ENCODE data around the gene STAC. TPM values are rescaled to one million over a fixed set of nuclear protein-coding genes. Genes with fewer than 3 reads are reported as not detected.

STAC gene
- total and polyA plus RNA-seq, 10 of the 15 experiments (the other 5 are each of a cell fraction or from before 2014, with no cell fraction given): 0.07 TPM; not detected in 9

DNA sequence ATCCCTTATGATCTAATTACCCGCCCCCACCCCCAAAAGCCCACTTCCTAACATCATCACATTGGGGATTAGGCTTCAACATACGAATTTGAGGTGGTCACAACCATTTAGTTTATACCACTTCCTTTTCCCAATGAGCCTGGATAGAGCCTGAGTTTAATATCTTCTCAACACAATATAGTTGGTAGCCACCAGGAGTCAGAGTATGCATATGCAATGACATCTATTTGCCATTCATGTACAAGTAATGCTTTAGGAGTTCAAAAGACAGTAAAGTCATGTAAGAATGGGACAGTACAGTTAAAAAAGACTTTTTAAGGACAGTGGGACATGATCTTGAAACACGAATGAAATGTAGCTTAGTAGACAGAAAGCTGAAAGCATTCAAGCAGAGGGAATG is 211.7 kb downstream of the STAC start:
- ChIA-PET RAD21 (ENCODE audit: unreplicated experiment) (no interaction called here), CTCF (no interaction called here), SMC1A (ENCODE audit: uncharacterized antibody, unreplicated experiment) (no interaction called here), POLR2A (no interaction called here)
- H3K9ac ChIP-seq (ENCODE audit: control insufficient read depth, insufficient read depth, low read length): no peak overlapping the region
- no peaks in the 10 kb centered on the region for H3K9me3 ChIP-seq (replicated peaks; ENCODE audit: control insufficient read depth, insufficient read depth, low read length)
- no peaks in the 10 kb centered on the region for H3K27me3 ChIP-seq (replicated peaks in 1 of 2; ENCODE audit: control insufficient read depth in 2 of 2, insufficient read depth in 2 of 2, low read length in 1 of 2)
- no peak for FAIRE-seq
- no peak for DNase-seq (ENCODE audit: low read depth, low spot score)
- H4K20me1 ChIP-seq (ENCODE audit: control insufficient read depth, insufficient read depth): no peaks in the 10 kb centered on the region
- H3K4me3 ChIP-seq: no peak overlapping the region
- no peak overlapping the region for H3K4me2 ChIP-seq (ENCODE audit: control insufficient read depth, insufficient read depth)
- ATAC-seq: no peak
- H3K27ac ChIP-seq (ENCODE audit: control insufficient read depth, insufficient read depth): no peak overlapping the region
- no peaks in the 10 kb centered on the region for H3K36me3 ChIP-seq (ENCODE audit: control insufficient read depth in 2 of 2, insufficient read depth in 2 of 2, low read length in 1 of 2)
- no TSS peak for BruUV-seq (replicated peaks)
- intact Hi-C loops (cut with micrococcal nuclease; ENCODE audit: unreplicated experiment): loop anchor here (5.0 kb wide), 1 partner anchor 110 kb away; no protein-coding TSS in a partner anchor
- in situ Hi-C loops (cut with MboI): no loop called here
- WGBS (ENCODE audit: insufficient coverage, insufficient replicate concordance, low lambda C conversion rate, missing lambda C conversion rate): 0% methylated on average over 3 of the region's 3 CpGs
- TF ChIP-seq CEBPB (IDR thresholded peaks at IDR 0.05; ENCODE audit: borderline replicate concordance in 1 of 2, low read depth in 2 of 2, low read length in 2 of 2): no peak
- no peak for TF ChIP-seq SREBF2 (IDR thresholded peaks at IDR 0.05; ENCODE audit: low read length)
- TF ChIP-seq CREB1 (IDR thresholded peaks at IDR 0.05; ENCODE audit: low read depth): no peak
- no peak for TF ChIP-seq FOXM1 (IDR thresholded peaks at IDR 0.05; ENCODE audit: low read depth, low read length)
- peak; percentile 9; the same call in 1 of the 2 replicates for TF ChIP-seq SMC3 (IDR thresholded peaks at IDR 0.05; ENCODE audit: borderline replicate concordance, low read length)
- TF ChIP-seq IKZF2 (IDR thresholded peaks at IDR 0.05): no peak
- no peak for TF ChIP-seq POLR2AphosphoS2 (IDR thresholded peaks at IDR 0.05; ENCODE audit: low read depth, low read length)
- H2AFZ ChIP-seq (ENCODE audit: control insufficient read depth, low read depth, low read length): no peak overlapping the region
- no peaks in the 10 kb centered on the region for H3K79me2 ChIP-seq (ENCODE audit: control insufficient read depth, insufficient read depth, low read length)
- no peaks in the 10 kb centered on the region for H3K4me1 ChIP-seq (ENCODE audit: control insufficient read depth, insufficient read depth, low read length)

DNA sequence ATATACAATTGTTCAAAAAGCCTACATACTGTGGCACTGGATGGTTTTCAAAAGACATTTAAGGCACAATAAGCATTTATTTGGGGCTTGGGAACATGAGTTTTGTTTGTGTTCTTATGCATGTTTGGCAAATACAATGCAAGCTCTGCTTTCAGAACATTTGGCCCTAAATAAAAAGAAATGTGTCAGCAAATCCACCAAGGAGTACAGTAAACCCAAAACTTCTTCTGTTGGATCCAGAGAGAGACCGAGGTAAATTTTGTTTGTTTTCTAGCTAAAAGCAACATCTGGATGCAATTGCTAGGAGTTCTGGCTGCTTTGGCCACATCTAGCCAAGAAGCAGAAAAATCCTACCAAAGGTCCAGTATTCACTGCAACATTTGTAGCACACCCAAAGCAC is 215.2 kb downstream of the STAC start:
- Histone ChIP-seq H3K4me3 (no peak overlapping the region), H3K36me3 (ENCODE audit: control insufficient read depth in 2 of 2, insufficient read depth in 2 of 2, low read length in 1 of 2) (no peaks in the 10 kb centered on the region), H3K4me1 (ENCODE audit: control insufficient read depth, insufficient read depth, low read length) (no peaks in the 10 kb centered on the region), H3K27me3 (replicated peaks in 1 of 2; ENCODE audit: control insufficient read depth in 2 of 2, insufficient read depth in 2 of 2, low read length in 1 of 2) (no peaks in the 10 kb centered on the region), H3K4me2 (ENCODE audit: control insufficient read depth, insufficient read depth) (no peak overlapping the region), H3K9ac (ENCODE audit: control insufficient read depth, insufficient read depth, low read length) (no peak overlapping the region), H3K79me2 (ENCODE audit: control insufficient read depth, insufficient read depth, low read length) (no peaks in the 10 kb centered on the region), H3K27ac (ENCODE audit: control insufficient read depth, insufficient read depth) (no peak overlapping the region), H4K20me1 (ENCODE audit: control insufficient read depth, insufficient read depth) (0 out of 2 replicates have a peak, but pooled peaks cover 2% of the 10 kb centered on the region), H2AFZ (ENCODE audit: control insufficient read depth, low read depth, low read length) (no peak overlapping the region), H3K9me3 (replicated peaks; ENCODE audit: control insufficient read depth, insufficient read depth, low read length) (no peaks in the 10 kb centered on the region)
- TF ChIP-seq CBFB (IDR thresholded peaks at IDR 0.05; ENCODE audit: low read depth) (no peak), IKZF1 (conservative IDR thresholded peaks at IDR 0.05) (no peak), CHD1 (IDR thresholded peaks at IDR 0.05; ENCODE audit: low read depth, low read length) (no peak), NBN (IDR thresholded peaks at IDR 0.05) (no peak)
- TF ChIP-seq, protein P1, sequence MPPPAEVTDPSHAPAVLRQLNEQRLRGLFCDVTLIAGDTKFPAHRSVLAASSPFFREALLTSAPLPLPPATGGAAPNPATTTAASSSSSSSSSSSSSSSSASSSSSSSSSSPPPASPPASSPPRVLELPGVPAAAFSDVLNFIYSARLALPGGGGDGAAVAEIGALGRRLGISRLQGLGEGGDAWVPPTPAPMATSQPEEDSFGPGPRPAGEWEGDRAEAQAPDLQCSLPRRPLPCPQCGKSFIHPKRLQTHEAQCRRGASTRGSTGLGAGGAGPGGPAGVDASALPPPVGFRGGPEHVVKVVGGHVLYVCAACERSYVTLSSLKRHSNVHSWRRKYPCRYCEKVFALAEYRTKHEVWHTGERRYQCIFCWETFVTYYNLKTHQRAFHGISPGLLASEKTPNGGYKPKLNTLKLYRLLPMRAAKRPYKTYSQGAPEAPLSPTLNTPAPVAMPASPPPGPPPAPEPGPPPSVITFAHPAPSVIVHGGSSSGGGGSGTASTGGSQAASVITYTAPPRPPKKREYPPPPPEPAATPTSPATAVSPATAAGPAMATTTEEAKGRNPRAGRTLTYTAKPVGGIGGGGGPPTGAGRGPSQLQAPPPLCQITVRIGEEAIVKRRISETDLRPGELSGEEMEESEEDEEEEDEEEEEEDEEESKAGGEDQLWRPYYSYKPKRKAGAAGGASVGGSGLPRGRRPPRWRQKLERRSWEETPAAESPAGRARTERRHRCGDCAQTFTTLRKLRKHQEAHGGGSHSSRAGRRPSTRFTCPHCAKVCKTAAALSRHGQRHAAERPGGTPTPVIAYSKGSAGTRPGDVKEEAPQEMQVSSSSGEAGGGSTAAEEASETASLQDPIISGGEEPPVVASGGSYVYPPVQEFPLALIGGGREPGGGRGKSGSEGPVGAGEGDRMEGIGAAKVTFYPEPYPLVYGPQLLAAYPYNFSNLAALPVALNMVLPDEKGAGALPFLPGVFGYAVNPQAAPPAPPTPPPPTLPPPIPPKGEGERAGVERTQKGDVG (CRISPR knock-in tag; IDR thresholded peaks at IDR 0.05): no peak
- no TSS peak for BruUV-seq (replicated peaks)
- WGBS (ENCODE audit: insufficient coverage, insufficient replicate concordance, low lambda C conversion rate, missing lambda C conversion rate): 0% methylated on average over 1 of the region's 1 CpG
- intact Hi-C loops (cut with micrococcal nuclease; ENCODE audit: unreplicated experiment): no loop called here
- ChIA-PET POLR2A (no interaction called here), RAD21 (ENCODE audit: unreplicated experiment) (no interaction called here), SMC1A (ENCODE audit: uncharacterized antibody, unreplicated experiment) (no interaction called here), CTCF (no interaction called here)
- ATAC-seq (no peak), DNase-seq (ENCODE audit: low read depth, low spot score) (no peak), FAIRE-seq (no peak)
- in situ Hi-C loops (cut with MboI): no loop called here
